Loucy (cell line): ENCODE data around the gene NGEF.

ENCODE experiments used
- CTCF ChIP-seq: fragments of 200-600 bp; sonication (generic); conservative IDR thresholded peaks from 2 replicates; pipeline ENCODE4 v1.5.1; 2014; ENCODE audit warnings: mild to moderate bottlenecking, antibody characterized with exemption, low read length
- EZH2phosphoT487 ChIP-seq: fragments of 200-600 bp; IDR thresholded peaks from 2 replicates; pipeline ENCODE4 v1.6.1; 2018; ENCODE audit warnings: antibody characterized with exemption, mild to moderate bottlenecking, moderate library complexity, borderline replicate concordance

GRCh38 chr2:232910376-232910775 lies 102.7 kb downstream of the NGEF start:
- TF ChIP-seq CTCF (no peak), EZH2phosphoT487 (no peak)
